ENCODE results near the gene CLCN7. TPM values are rescaled to one million over a fixed set of nuclear protein-coding genes. Genes with fewer than 3 reads are reported as not detected.

The CLCN7 gene
- total and polyA plus RNA-seq, 9 donors: 16.3 to 70.9 (median 54.4) TPM

GRCh38 chr16:1422076-1422475 is 52.8 kb downstream of the CLCN7 start:
- Histone ChIP-seq H3K27me3 (no peaks in the 10 kb centered on the region), H3K4me1 (ENCODE audit: insufficient read depth) (peaks cover 4% of the 10 kb centered on the region), H3K4me3 (no peak overlapping the region), H3K27ac (peak overlapping the region in 1 of 2 donors; percentile 96), H3K36me3 (no peaks in the 10 kb centered on the region), H3K9me3 (no peaks in the 10 kb centered on the region)
- 87 to 92% (median 87%) methylated on average over 10 of the region's 10 CpGs for WGBS, 3 donors
- intact Hi-C loops (cut with DNase I): loop anchor here in 1 of 4 donors (10.0 kb wide), 1 partner anchor 73 kb away; the partner anchor contains the start of gene TELO2
- DNase-seq: no peak
- TF ChIP-seq EP300 (IDR thresholded peaks at IDR 0.05) (no peak), CTCF (IDR thresholded peaks at IDR 0.05) (no peak), POLR2A (IDR thresholded peaks at IDR 0.05) (no peak)

- H3K9me3 ChIP-seq: no peaks in the 10 kb centered on the region
- H3K27me3 ChIP-seq: no peaks in the 10 kb centered on the region
- TF ChIP-seq POLR2A (IDR thresholded peaks at IDR 0.05) (no peak), CTCF (IDR thresholded peaks at IDR 0.05) (no peak), EP300 (IDR thresholded peaks at IDR 0.05) (no peak)
- peaks cover 4% of the 10 kb centered on the region for H3K4me1 ChIP-seq (ENCODE audit: insufficient read depth)
- 0 to 1% (median 0%) methylated on average over 16 to 22 of the region's 22 CpGs for WGBS, 3 donors
- H3K4me3 ChIP-seq: peak overlapping the region; percentile 73
- peak overlapping the region; percentile 68 to 96 for H3K27ac ChIP-seq
- no peaks in the 10 kb centered on the region for H3K36me3 ChIP-seq
- intact Hi-C loops (cut with DNase I): loop anchor here in 1 of 4 donors (10.0 kb wide), 1 partner anchor 75 kb away; the partner anchor contains the start of gene TELO2
- DNase-seq: peak in 1 of 5 donors; percentile 28
Observed at GRCh38 chr16:1420111-1420539, 54.7 kb downstream of the CLCN7 start.

- H3K4me1 ChIP-seq (ENCODE audit: insufficient read depth): peaks cover 4% of the 10 kb centered on the region
Observed at GRCh38 chr16:1416521-1416941, 58.3 kb downstream of the CLCN7 start.

GRCh38 chr16:1414532-1415260 is 60.1 kb downstream of the CLCN7 start, which contains the start of gene UNKL:
UNKL (minus strand) TSS chr16:1414704; CDS start chr16:1414691, 13 bp downstream.
- Histone ChIP-seq H3K27me3 (no peaks in the 10 kb centered on the region), H3K4me3 (peak within 1 kb of the TSS; percentile 93), H3K36me3 (no peaks in the 10 kb centered on the region), H3K4me1 (ENCODE audit: insufficient read depth) (peaks cover 1% of the 10 kb centered on the region), H3K9me3 (no peaks in the 10 kb centered on the region), H3K27ac (peak within 1 kb of the TSS; percentile 83 to 87)
- peak; percentile 81 to 91 (median 89) for DNase-seq
- intact Hi-C loops (cut with DNase I): no loop called here
- WGBS, 3 donors: 1 to 4% (median 3%) methylated on average over 16 to 71 of the region's 72 CpGs
- TF ChIP-seq EP300 (IDR thresholded peaks at IDR 0.05) (no peak), POLR2A (IDR thresholded peaks at IDR 0.05) (no peak), CTCF (IDR thresholded peaks at IDR 0.05) (no peak)

More at GRCh38 chr16:1416521-1416941, 58.3 kb downstream of the CLCN7 start:
- Histone ChIP-seq H3K9me3 (no peaks in the 10 kb centered on the region), H3K4me3 (no peak overlapping the region), H3K36me3 (no peaks in the 10 kb centered on the region), H3K27me3 (no peaks in the 10 kb centered on the region), H3K27ac (no peak overlapping the region)
- WGBS, 3 donors: 56 to 72% (median 60%) methylated on average over 3 of the region's 3 CpGs
- intact Hi-C loops (cut with DNase I): no loop called here
- DNase-seq: no peak
- no peak for TF ChIP-seq EP300 (IDR thresholded peaks at IDR 0.05)
- TF ChIP-seq POLR2A (IDR thresholded peaks at IDR 0.05): no peak
- no peak for TF ChIP-seq CTCF (IDR thresholded peaks at IDR 0.05)

Data from ovary (tissue), 9 donors.